Suprapubic skin (tissue), 2 donors: ENCODE measurements around the gene PHACTR4.

Experiments used
- EP300 ChIP-seq: sonication (generic); formaldehyde crosslinking; IDR thresholded peaks from one replicate; pipeline ENCODE4 v1.6.1; 2017; ENCODE audit warnings: antibody characterized with exemption
- POLR2A ChIP-seq, 2 donors: fragments of 450-650 bp; IDR thresholded peaks; one replicate each; pipeline ENCODE4 v1.6.1; 2017; ENCODE audit warnings: antibody characterized with exemption in 2 of 2, mild to moderate bottlenecking in 2 of 2, moderate library complexity in 2 of 2

DNA sequence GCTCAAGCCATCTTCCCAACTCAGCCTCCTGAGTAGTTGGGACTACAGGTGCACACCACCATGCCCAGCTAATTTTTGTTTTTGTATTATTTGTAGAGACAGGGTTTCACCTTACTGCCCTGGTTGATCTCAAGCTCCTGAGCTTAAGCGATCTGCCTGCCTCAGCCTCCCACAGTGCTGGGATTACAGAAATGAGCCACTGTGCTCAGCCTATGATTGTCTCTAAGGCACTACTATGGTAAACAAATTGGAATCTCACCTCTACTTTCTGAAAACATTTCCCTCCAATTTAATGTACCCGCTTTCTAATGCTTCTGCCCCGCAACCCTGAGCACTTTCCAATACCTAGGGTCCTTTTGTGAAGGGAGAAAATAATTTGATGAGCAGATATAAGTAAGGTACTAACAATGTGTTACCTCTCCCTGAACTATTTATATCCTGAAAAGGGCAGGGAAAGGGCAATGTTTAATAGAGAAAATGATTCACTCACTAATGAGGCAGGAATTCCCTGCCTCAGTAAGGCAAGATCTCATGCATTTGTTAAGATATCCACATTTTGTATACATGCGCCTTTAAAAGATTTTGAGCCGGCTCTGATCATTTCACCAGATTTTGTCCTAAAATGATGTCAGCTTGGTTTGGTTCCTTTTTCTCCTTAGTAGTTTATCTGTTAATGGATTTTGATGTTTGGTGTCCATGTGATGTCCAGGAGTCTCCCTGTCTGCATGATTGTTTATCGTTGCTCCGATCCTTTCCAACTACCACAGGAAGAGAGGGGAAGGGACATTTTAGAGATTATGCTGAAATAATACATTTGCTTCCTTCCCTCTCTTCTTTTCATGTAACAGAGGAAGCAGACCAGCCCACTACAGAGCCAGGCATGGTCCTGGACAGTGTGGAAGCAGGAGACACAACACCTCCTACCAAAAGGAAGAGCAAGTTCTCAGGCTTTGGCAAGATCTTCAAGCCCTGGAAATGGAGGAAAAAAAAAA is 89.0 kb downstream of the PHACTR4 start:
- TF ChIP-seq POLR2A (IDR thresholded peaks at IDR 0.05) (no peak), EP300 (no peak)
